22Rv1 (cell line): ENCODE data around the gene GBE1.

Experiments used
- ZFX ChIP-seq: fragments of 450-650 bp; IDR thresholded peaks from 2 replicates; pipeline ENCODE4 v1.6.1; 2017; ENCODE audit warnings: antibody characterized with exemption, borderline replicate concordance
- TF ChIP-seq, protein P1 (sequence below): fragments of 450-650 bp; IDR thresholded peaks from 2 replicates; pipeline ENCODE4 v1.5.1; 2017; ENCODE audit warnings: mild to moderate bottlenecking

DNA sequence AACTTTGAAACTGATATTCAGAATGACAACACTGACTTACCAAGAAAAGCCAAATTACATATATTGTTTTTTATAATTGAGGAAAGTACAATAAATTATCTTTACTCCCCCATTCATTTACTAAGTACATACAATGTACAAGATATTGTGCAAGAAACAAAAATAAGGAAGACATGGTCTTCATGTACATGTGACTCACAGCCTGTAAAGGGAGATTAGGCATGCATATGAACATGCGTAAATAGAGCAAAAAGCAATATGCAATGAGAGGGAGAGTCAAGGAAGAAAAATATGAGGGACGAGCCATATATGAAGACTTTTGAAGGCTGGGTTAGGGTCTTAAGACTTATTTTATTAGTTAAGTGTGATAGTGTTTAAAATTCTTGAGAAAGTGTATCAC is 258.4 kb downstream of the GBE1 start:
- TF ChIP-seq, protein P1, sequence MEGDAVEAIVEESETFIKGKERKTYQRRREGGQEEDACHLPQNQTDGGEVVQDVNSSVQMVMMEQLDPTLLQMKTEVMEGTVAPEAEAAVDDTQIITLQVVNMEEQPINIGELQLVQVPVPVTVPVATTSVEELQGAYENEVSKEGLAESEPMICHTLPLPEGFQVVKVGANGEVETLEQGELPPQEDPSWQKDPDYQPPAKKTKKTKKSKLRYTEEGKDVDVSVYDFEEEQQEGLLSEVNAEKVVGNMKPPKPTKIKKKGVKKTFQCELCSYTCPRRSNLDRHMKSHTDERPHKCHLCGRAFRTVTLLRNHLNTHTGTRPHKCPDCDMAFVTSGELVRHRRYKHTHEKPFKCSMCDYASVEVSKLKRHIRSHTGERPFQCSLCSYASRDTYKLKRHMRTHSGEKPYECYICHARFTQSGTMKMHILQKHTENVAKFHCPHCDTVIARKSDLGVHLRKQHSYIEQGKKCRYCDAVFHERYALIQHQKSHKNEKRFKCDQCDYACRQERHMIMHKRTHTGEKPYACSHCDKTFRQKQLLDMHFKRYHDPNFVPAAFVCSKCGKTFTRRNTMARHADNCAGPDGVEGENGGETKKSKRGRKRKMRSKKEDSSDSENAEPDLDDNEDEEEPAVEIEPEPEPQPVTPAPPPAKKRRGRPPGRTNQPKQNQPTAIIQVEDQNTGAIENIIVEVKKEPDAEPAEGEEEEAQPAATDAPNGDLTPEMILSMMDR, result no peak
- TF ChIP-seq ZFX, result no peak
